PC-3 (cell line): ENCODE measurements around the gene ZNF512B. TPM values are rescaled to one million over a fixed set of nuclear protein-coding genes. Genes with fewer than 3 reads are reported as not detected.

Experiments
- ATAC-seq: fragments of 200-7000 bp; cut with Tn5 transposase; 2 replicates; pipeline ENCODE4 v1.9.1; 2020; ENCODE audit warnings: mild to moderate bottlenecking, moderate library complexity
- BruUV-seq: library from RNA; stranded (reverse); fragments of 400-500 nt; replicated peaks from 2 replicates; lab custom pipeline; 2021; lab: Mats Ljungman, UMichigan
- CTCF ChIA-PET: fragments of 300-600 bp; sonication (Branson Sonifier 250); formaldehyde crosslinking; loops from one replicate; lab custom pipeline; 2022; ENCODE audit warnings: antibody characterized with exemption; lab: Charles Lee
- POLR2A ChIA-PET: fragments of 300-600 bp; sonication (Branson Sonifier 250); formaldehyde crosslinking; loops from one replicate; lab custom pipeline; 2022; ENCODE audit warnings: antibody characterized with exemption; ENCODE audit not compliant: unreplicated experiment; lab: Charles Lee
- DNase-seq: peaks from one replicate; pipeline ENCODE4 v3.0.0-alpha.2; 2015
- H2AFZ ChIP-seq: fragments of 300-600 bp; sonication (generic); 2 replicates; pipeline ENCODE4 v1.6.0; 2016; ENCODE audit warnings: antibody characterized with exemption, low read length
- H3F3A ChIP-seq: fragments of 300-600 bp; sonication (generic); one replicate; pipeline ENCODE4 v1.6.0; 2017; ENCODE audit warnings: antibody characterized with exemption, low read length, control low read depth, mild to moderate bottlenecking; ENCODE audit not compliant: unreplicated experiment
- H3K27ac ChIP-seq: fragments of 300-600 bp; sonication (generic); 2 replicates; pipeline ENCODE4 v1.5.1; 2016; ENCODE audit warnings: mild to moderate bottlenecking, low read length
- H3K27me3 ChIP-seq: fragments of 300-600 bp; sonication (generic); 2 replicates; pipeline ENCODE4 v1.6.1; 2016; ENCODE audit warnings: low read length, mixed read lengths
- H3K36me3 ChIP-seq: fragments of 300-600 bp; sonication (generic); 2 replicates; pipeline ENCODE4 v1.6.1; 2016; ENCODE audit warnings: low read depth, mixed run types, low read length, mixed read lengths
- H3K4me1 ChIP-seq: fragments of 300-600 bp; sonication (generic); 2 replicates; pipeline ENCODE4 v1.5.1; 2016; ENCODE audit warnings: low read length; ENCODE audit not compliant: insufficient read depth
- H3K4me2 ChIP-seq: fragments of 300-600 bp; sonication (generic); 2 replicates; pipeline ENCODE4 v1.6.0; 2016; ENCODE audit warnings: low read length
- H3K4me3 ChIP-seq: fragments of 300-600 bp; sonication (generic); 2 replicates; pipeline ENCODE4 v1.5.1; 2016; ENCODE audit warnings: mild to moderate bottlenecking, low read length, mixed read lengths
- H3K79me2 ChIP-seq: fragments of 300-600 bp; sonication (generic); 2 replicates; pipeline ENCODE4 v1.6.1; 2017; ENCODE audit warnings: low read length, mixed read lengths
- H3K9ac ChIP-seq: fragments of 300-600 bp; sonication (generic); 2 replicates; pipeline ENCODE4 v1.6.0; 2016; ENCODE audit warnings: mild to moderate bottlenecking, low read length
- H3K9me2 ChIP-seq: fragments of 300-600 bp; sonication (generic); replicated peaks from 2 replicates; pipeline ENCODE4 v1.6.1; 2016; ENCODE audit warnings: mixed run types, low read length, mixed read lengths
- H3K9me3 ChIP-seq: fragments of 300-600 bp; sonication (generic); 2 replicates; pipeline ENCODE4 v1.6.1; 2016; ENCODE audit warnings: low read length, mixed read lengths
- H4K20me1 ChIP-seq: fragments of 300-600 bp; sonication (generic); 2 replicates; pipeline ENCODE4 v1.6.1; 2016; ENCODE audit warnings: low read length, mixed read lengths
- EZH2 ChIP-seq: fragments of 300-600 bp; sonication (generic); IDR thresholded peaks from one replicate; pipeline ENCODE4 v1.6.1; 2017; ENCODE audit warnings: antibody characterized with exemption, mild to moderate bottlenecking, low read length; ENCODE audit not compliant: unreplicated experiment
- EZH2phosphoT487 ChIP-seq: fragments of 300-600 bp; sonication (generic); IDR thresholded peaks from 2 replicates; pipeline ENCODE4 v1.6.1; 2018; ENCODE audit warnings: mild to moderate bottlenecking, antibody characterized with exemption, low read length, borderline replicate concordance
- intact Hi-C: fragments of 100-400 bp; cut with micrococcal nuclease; formaldehyde crosslinking; loops from 2 replicates; pipeline ENCODE4 v1.9.0; 2023
- total RNA-seq: library from RNA; depleted of rRNA; stranded (reverse); fragments of >200 nt; gene quantifications from 2 replicates; pipeline ENCODE4 v1.2.3, GENCODE V29; 2014
- TF ChIP-seq, protein P1 (sequence below): fragments of 300-600 bp; sonication (generic); conservative IDR thresholded peaks from 2 replicates; pipeline ENCODE4 v1.5.1; 2017; ENCODE audit warnings: antibody characterized with exemption, low read depth, mild to moderate bottlenecking, low read length

ZNF512B gene
- total RNA-seq, 1 experiment from 2014 or later, result 18.0 TPM

- Histone ChIP-seq H3K79me2 (peaks cover 45% of the 10 kb centered on the region), H3K27ac (no peak overlapping the region), H4K20me1 (peaks cover 49% of the 10 kb centered on the region), H3K27me3 (no peaks in the 10 kb centered on the region), H3K4me2 (no peak overlapping the region), H3K9ac (no peak overlapping the region), H3K36me3 (peaks cover 19% of the 10 kb centered on the region), H2AFZ (no peak overlapping the region), H3F3A (peaks cover 9% of the 10 kb centered on the region), H3K9me3 (no peaks in the 10 kb centered on the region), H3K4me1 (peaks cover 14% of the 10 kb centered on the region), H3K9me2 (no peaks in the 10 kb centered on the region), H3K4me3 (no peak overlapping the region)
- BruUV-seq, result no TSS peak
- DNase-seq, result no peak
- ChIA-PET POLR2A (no interaction called here), CTCF (no interaction called here)
- no peak for ATAC-seq
- TF ChIP-seq EZH2phosphoT487 (no peak), EZH2 (no peak)
- TF ChIP-seq, protein P1, sequence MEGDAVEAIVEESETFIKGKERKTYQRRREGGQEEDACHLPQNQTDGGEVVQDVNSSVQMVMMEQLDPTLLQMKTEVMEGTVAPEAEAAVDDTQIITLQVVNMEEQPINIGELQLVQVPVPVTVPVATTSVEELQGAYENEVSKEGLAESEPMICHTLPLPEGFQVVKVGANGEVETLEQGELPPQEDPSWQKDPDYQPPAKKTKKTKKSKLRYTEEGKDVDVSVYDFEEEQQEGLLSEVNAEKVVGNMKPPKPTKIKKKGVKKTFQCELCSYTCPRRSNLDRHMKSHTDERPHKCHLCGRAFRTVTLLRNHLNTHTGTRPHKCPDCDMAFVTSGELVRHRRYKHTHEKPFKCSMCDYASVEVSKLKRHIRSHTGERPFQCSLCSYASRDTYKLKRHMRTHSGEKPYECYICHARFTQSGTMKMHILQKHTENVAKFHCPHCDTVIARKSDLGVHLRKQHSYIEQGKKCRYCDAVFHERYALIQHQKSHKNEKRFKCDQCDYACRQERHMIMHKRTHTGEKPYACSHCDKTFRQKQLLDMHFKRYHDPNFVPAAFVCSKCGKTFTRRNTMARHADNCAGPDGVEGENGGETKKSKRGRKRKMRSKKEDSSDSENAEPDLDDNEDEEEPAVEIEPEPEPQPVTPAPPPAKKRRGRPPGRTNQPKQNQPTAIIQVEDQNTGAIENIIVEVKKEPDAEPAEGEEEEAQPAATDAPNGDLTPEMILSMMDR, result no peak
- intact Hi-C loops, result no loop called here
Observed at GRCh38 chr20:63945031-63945658, 24.6 kb downstream of the ZNF512B start.

- no peak for ATAC-seq
- CTCF ChIA-PET, result no interaction called here
- H4K20me1 ChIP-seq, result peaks cover 41% of the 10 kb centered on the region
Observed at GRCh38 chr20:63944078-63944941, 25.4 kb downstream of the ZNF512B start.

More at GRCh38 chr20:63944078-63944941, 25.4 kb downstream of the ZNF512B start:
- no peak overlapping the region for H2AFZ ChIP-seq
- no peak overlapping the region for H3K4me3 ChIP-seq
- H3K4me1 ChIP-seq, result peaks cover 12% of the 10 kb centered on the region
- no peaks in the 10 kb centered on the region for H3K9me3 ChIP-seq
- intact Hi-C loops, result no loop called here
- peaks cover 9% of the 10 kb centered on the region for H3F3A ChIP-seq
- H3K27ac ChIP-seq, result no peak overlapping the region
- DNase-seq, result no peak
- POLR2A ChIA-PET, result no interaction called here
- H3K9ac ChIP-seq, result no peak overlapping the region
- no TSS peak for BruUV-seq
- no peaks in the 10 kb centered on the region for H3K27me3 ChIP-seq
- H3K4me2 ChIP-seq, result no peak overlapping the region
- peaks cover 23% of the 10 kb centered on the region for H3K36me3 ChIP-seq
- no peak for TF ChIP-seq EZH2phosphoT487
- TF ChIP-seq, protein P1, result no peak
- no peak for TF ChIP-seq EZH2
- H3K9me2 ChIP-seq, result no peaks in the 10 kb centered on the region
- peaks cover 37% of the 10 kb centered on the region for H3K79me2 ChIP-seq
